PC-9 (cell line): ENCODE results near the gene MACROD2. TPM values are rescaled to one million over a fixed set of nuclear protein-coding genes. Genes with fewer than 3 reads are reported as not detected.

Experiments used
- BruUV-seq: library from RNA; stranded (reverse); fragments of 400-500 nt; replicated peaks from 2 replicates; lab custom pipeline; 2021; lab: Mats Ljungman, UMichigan
- CTCF ChIA-PET: fragments of 300-600 bp; sonication (Branson Sonifier 250); formaldehyde crosslinking; loops from one replicate; lab custom pipeline; 2022; ENCODE audit warnings: antibody characterized with exemption; lab: Charles Lee
- POLR2A ChIA-PET: fragments of 300-600 bp; sonication (Branson Sonifier 250); formaldehyde crosslinking; loops from one replicate; lab custom pipeline; 2022; ENCODE audit warnings: antibody characterized with exemption; ENCODE audit not compliant: unreplicated experiment; lab: Charles Lee
- DNase-seq, 2 experiments: peaks; one replicate each; pipeline versions ENCODE4 v3.0.0 to v3.0.0-alpha.2; 2015 to 2022; ENCODE audit warnings: mixed read lengths in 1 of 2
- H2AFZ ChIP-seq: fragments of 200-600 bp; sonication (generic); 2 replicates; pipeline ENCODE4 v1.8.1; 2017; ENCODE audit warnings: antibody characterized with exemption
- H3F3A ChIP-seq: fragments of 200-600 bp; sonication (generic); 2 replicates; pipeline ENCODE4 v1.8.1; 2017; ENCODE audit warnings: antibody characterized with exemption, mild to moderate bottlenecking, low read depth; ENCODE audit not compliant: insufficient read depth
- H3K27ac ChIP-seq: fragments of 200-600 bp; sonication (generic); 2 replicates; pipeline ENCODE4 v1.6.1; 2016; ENCODE audit warnings: mixed run types
- H3K27me3 ChIP-seq: fragments of 200-600 bp; sonication (generic); 2 replicates; pipeline ENCODE4 v1.6.1; 2016; ENCODE audit warnings: low read depth, mixed run types; ENCODE audit not compliant: insufficient read depth
- H3K36me3 ChIP-seq: fragments of 200-600 bp; sonication (generic); 2 replicates; pipeline ENCODE4 v1.6.1; 2016; ENCODE audit warnings: low read depth, mixed run types
- H3K4me1 ChIP-seq: fragments of 200-600 bp; sonication (generic); replicated peaks from 2 replicates; pipeline ENCODE4 v1.6.1; 2016; ENCODE audit warnings: mixed run types; ENCODE audit not compliant: insufficient read depth
- H3K4me2 ChIP-seq: fragments of 200-600 bp; sonication (generic); 2 replicates; pipeline ENCODE4 v1.6.1; 2017; ENCODE audit warnings: mixed run types
- H3K4me3 ChIP-seq: fragments of 200-600 bp; sonication (generic); 2 replicates; pipeline ENCODE4 v1.6.1; 2016; ENCODE audit warnings: mixed run types
- H3K79me2 ChIP-seq: fragments of 200-600 bp; sonication (generic); 2 replicates; pipeline ENCODE4 v1.6.1; 2017; ENCODE audit warnings: low read depth, mixed run types
- H3K9me2 ChIP-seq: fragments of 200-600 bp; sonication (generic); 2 replicates; pipeline ENCODE4 v1.8.1; 2017; ENCODE audit warnings: mild to moderate bottlenecking; ENCODE audit not compliant: insufficient read depth
- H3K9me3 ChIP-seq: fragments of 200-600 bp; sonication (generic); 2 replicates; pipeline ENCODE4 v1.8.1; 2016; ENCODE audit warnings: low read depth; ENCODE audit not compliant: insufficient read depth
- H4K20me1 ChIP-seq: fragments of 200-600 bp; sonication (generic); 2 replicates; pipeline ENCODE4 v1.8.1; 2017; ENCODE audit not compliant: insufficient read depth
- CTCF ChIP-seq: fragments of 200-600 bp; sonication (generic); conservative IDR thresholded peaks from 2 replicates; pipeline ENCODE4 v1.6.1; 2017; ENCODE audit warnings: mixed run types, antibody characterized with exemption, mild to moderate bottlenecking, moderate library complexity
- EZH2 ChIP-seq: fragments of 200-600 bp; sonication (generic); IDR thresholded peaks from 2 replicates; pipeline ENCODE4 v1.8.0; 2017; ENCODE audit warnings: antibody characterized with exemption, low read depth
- intact Hi-C: fragments of 100-400 bp; cut with micrococcal nuclease; formaldehyde crosslinking; loops from one replicate; pipeline ENCODE4 v1.10.0; 2022; ENCODE audit not compliant: unreplicated experiment
- total RNA-seq: library from RNA; stranded (reverse); gene quantifications from 2 replicates; pipeline ENCODE4 v1.2.3, GENCODE V29; 2021

MACROD2 gene
- total RNA-seq, 1 experiment from 2014 or later = 11.4 TPM

GRCh38 chr20:14937021-14937420 is 941.7 kb downstream of the MACROD2 start:
- H3K9me3 ChIP-seq = no peaks in the 10 kb centered on the region
- POLR2A ChIA-PET = no interaction called here
- H3F3A ChIP-seq = no peaks in the 10 kb centered on the region
- CTCF ChIA-PET = no interaction called here
- H3K27me3 ChIP-seq = no peaks in the 10 kb centered on the region
- H3K79me2 ChIP-seq = no peaks in the 10 kb centered on the region
- no peaks in the 10 kb centered on the region for H3K36me3 ChIP-seq
- BruUV-seq = no TSS peak
- H3K9me2 ChIP-seq = no peaks in the 10 kb centered on the region
- no peaks in the 10 kb centered on the region for H3K4me1 ChIP-seq
- H3K4me2 ChIP-seq = no peak overlapping the region
- no peaks in the 10 kb centered on the region for H4K20me1 ChIP-seq
- no peak overlapping the region for H3K4me3 ChIP-seq
- no peak overlapping the region for H2AFZ ChIP-seq
- intact Hi-C loops = no loop called here
- TF ChIP-seq EZH2 (no peak), CTCF (no peak)
- DNase-seq = no peak
- H3K27ac ChIP-seq = no peak overlapping the region

GRCh38 chr20:14937846-14938245 is 942.5 kb downstream of the MACROD2 start:
- Histone ChIP-seq H3K27ac (no peak overlapping the region), H3K9me2 (no peaks in the 10 kb centered on the region), H3K27me3 (no peaks in the 10 kb centered on the region), H3K79me2 (no peaks in the 10 kb centered on the region), H3F3A (no peaks in the 10 kb centered on the region), H3K4me1 (no peaks in the 10 kb centered on the region), H3K9me3 (no peaks in the 10 kb centered on the region), H3K4me3 (no peak overlapping the region), H2AFZ (no peak overlapping the region), H3K36me3 (no peaks in the 10 kb centered on the region), H4K20me1 (no peaks in the 10 kb centered on the region), H3K4me2 (no peak overlapping the region)
- ChIA-PET CTCF (no interaction called here), POLR2A (no interaction called here)
- DNase-seq = no peak
- TF ChIP-seq CTCF (no peak), EZH2 (no peak)
- no TSS peak for BruUV-seq
- intact Hi-C loops = no loop called here

- no peak overlapping the region for H2AFZ ChIP-seq
- CTCF ChIA-PET = interaction anchor here (0.6 kb wide), 1 partner anchor 765 kb away, joined by 3 read pairs; no protein-coding TSS in a partner anchor
- H3K9me2 ChIP-seq = no peaks in the 10 kb centered on the region
- TF ChIP-seq EZH2 = no peak
- TF ChIP-seq CTCF = no peak
- no peaks in the 10 kb centered on the region for H3K79me2 ChIP-seq
- no peak overlapping the region for H3K4me2 ChIP-seq
- H3K4me3 ChIP-seq = no peak overlapping the region
- peaks cover 9% of the 10 kb centered on the region for H3K4me1 ChIP-seq
- no peaks in the 10 kb centered on the region for H3K27me3 ChIP-seq
- no peaks in the 10 kb centered on the region for H3K36me3 ChIP-seq
- no peaks in the 10 kb centered on the region for H4K20me1 ChIP-seq
- no TSS peak for BruUV-seq
- POLR2A ChIA-PET = no interaction called here
- H3K9me3 ChIP-seq = no peaks in the 10 kb centered on the region
- intact Hi-C loops = no loop called here
- no peaks in the 10 kb centered on the region; the same call in 1 of the 2 replicates for H3F3A ChIP-seq
- no peak overlapping the region for H3K27ac ChIP-seq
- DNase-seq = no peak
These were observed 952.2 kb downstream of the MACROD2 start for GRCh38 chr20:14947536-14947935.
